ENCODE measurements around the gene P2RY6.
A peak's percentile ranks its signal among the peaks of the same experiment; 100 is the strongest.

The P2RY6 gene

GRCh38 chr11:73285721-73286120 lies 13.6 kb downstream of the P2RY6 start:
- H3K27me3 ChIP-seq (ENCODE audit: insufficient read depth, low read depth, severe bottlenecking), result no peaks in the 10 kb centered on the region
- no peak for TF ChIP-seq CTCF (IDR thresholded peaks at IDR 0.05; ENCODE audit: low read depth, low read length)

DNA sequence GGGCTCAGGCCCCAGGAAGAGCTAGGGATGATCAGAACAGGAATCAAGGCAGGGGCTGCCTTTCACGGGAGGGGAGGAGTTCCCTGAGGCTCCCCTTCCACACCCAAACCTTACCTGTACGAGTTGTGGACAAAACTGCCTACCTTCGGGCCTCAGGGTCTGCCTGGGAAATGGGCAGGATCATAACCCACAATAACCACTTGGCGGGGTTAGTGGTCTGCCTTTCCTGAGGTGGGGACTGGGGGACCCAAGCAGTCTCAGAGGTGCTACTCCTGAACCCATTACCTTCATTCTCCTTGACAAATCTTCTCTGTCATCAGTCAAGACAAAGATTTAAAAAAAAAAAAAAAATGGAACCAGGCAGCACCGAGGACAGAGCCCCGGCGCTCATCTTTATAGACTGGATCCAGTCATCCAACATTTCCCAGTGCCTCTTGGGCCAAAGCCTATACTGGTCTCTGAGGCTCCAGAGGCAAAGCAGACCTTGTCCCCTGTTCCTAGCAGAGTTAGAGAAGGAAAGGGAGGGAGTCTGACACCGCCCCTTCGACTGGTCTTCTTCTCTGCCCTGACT lies 14.2 kb downstream of the P2RY6 start:
- H3K27ac ChIP-seq, result no peak overlapping the region
- no peaks in the 10 kb centered on the region for H3K9me3 ChIP-seq (ENCODE audit: severe bottlenecking)
- no peaks in the 10 kb centered on the region for H3K36me3 ChIP-seq
- no peak for DNase-seq
- TF ChIP-seq CTCF (IDR thresholded peaks at IDR 0.05; ENCODE audit: low read depth, low read length), result peak; percentile 25; the same call in 1 of the 2 replicates
- no peaks in the 10 kb centered on the region for H3K27me3 ChIP-seq (ENCODE audit: insufficient read depth, low read depth, severe bottlenecking)
- no peak overlapping the region for H3K4me3 ChIP-seq (ENCODE audit: low read depth, low read length)

More at GRCh38 chr11:73285721-73286120, 13.6 kb downstream of the P2RY6 start:
- Histone ChIP-seq H3K4me3 (ENCODE audit: low read depth, low read length) (no peak overlapping the region), H3K36me3 (no peaks in the 10 kb centered on the region), H3K27ac (no peak overlapping the region), H3K9me3 (ENCODE audit: severe bottlenecking) (no peaks in the 10 kb centered on the region)
- no peak for DNase-seq

- no peak overlapping the region for H3K4me3 ChIP-seq (ENCODE audit: low read depth, low read length)
- DNase-seq, result no peak
- no peaks in the 10 kb centered on the region for H3K9me3 ChIP-seq (ENCODE audit: severe bottlenecking)
- no peak overlapping the region for H3K27ac ChIP-seq
- TF ChIP-seq CTCF (IDR thresholded peaks at IDR 0.05; ENCODE audit: low read depth, low read length), result no peak
- H3K36me3 ChIP-seq, result no peaks in the 10 kb centered on the region
- no peaks in the 10 kb centered on the region for H3K27me3 ChIP-seq (ENCODE audit: insufficient read depth, low read depth, severe bottlenecking)
Measured at GRCh38 chr11:73287400-73288101, 15.4 kb downstream of the P2RY6 start.

DNA sequence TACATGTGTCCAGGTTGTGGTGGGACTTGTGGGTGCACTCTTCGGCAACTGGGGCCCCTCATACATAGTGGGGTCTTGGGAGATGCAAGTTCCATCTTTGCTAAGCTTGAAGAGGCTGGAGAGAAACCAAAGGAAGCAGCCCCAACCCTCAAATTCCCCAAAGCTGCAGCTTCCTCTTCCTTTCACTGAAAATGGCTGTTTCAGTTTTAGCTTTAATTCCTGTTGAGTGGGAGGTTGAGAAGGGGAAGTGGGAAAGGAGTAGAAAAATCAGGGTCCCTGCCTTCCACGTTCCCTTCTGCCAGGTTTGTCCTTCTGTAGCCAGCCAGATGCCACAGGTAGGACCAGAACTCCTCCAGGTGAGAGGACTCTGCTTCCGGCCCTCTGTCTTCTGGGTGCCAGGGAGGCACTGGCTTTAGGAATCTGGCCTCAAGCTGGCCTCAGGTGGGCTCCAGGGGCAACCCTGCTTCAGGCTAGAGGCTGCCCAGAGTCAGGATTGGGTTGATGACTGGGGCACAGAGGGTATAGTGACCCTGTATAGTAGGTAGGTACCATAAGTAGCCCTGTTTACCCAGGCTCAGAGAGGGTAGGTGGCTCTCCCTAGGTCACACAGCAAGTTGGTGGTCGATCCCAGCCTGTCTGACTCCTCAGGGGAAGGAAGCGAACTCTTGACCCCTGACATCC lies 16.2 kb downstream of the P2RY6 start:
- no peak for TF ChIP-seq CTCF (IDR thresholded peaks at IDR 0.05; ENCODE audit: low read depth, low read length)
- no peaks in the 10 kb centered on the region for H3K27me3 ChIP-seq (ENCODE audit: insufficient read depth, low read depth, severe bottlenecking)
- H3K9me3 ChIP-seq (ENCODE audit: severe bottlenecking), result no peaks in the 10 kb centered on the region
- DNase-seq, result no peak
- H3K4me3 ChIP-seq (ENCODE audit: low read depth, low read length), result no peak overlapping the region
- no peaks in the 10 kb centered on the region for H3K36me3 ChIP-seq
- H3K27ac ChIP-seq, result no peak overlapping the region

DNA sequence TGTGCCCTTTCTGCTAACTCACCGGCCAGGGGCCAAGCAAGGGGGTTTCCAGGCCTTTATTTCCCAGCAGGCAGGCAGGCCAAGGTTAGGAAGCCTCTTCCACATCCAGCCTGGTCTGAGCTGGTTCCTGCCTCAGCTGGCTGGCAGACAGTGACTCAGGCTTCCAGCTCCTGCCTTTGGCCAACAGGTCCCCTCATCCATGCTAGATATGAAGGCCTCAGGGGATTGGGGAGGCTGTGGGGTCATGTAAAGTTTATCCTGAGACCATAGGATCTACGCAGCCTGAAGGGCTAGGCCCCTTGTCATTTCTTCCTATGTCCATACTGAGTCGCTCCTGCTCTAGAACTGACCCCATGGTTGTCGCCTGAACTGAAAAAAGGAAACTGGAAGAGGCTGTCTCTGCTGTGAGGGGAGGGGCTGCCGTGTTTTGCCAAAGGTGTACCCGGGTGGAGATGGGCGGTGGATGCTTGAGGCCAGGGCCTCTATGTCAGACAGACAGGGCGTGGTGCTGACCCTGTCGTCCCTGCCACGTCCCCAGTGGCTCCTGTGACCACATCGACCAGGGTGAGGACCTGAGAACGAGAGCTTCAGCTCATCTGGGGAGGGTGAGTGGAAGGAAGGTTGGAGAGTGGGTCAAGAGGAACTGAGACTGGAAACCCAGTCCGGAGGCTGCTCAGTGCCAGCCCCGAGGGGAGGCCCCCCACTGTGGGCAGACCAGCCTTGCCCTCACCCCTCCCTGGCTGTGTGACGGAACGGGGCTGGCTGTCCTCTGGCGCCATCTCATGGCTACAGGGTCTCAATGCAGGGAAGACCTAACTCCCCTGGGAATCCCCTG lies 17.0 kb downstream of the P2RY6 start:
- peak overlapping the region; percentile 29 for H3K4me3 ChIP-seq (ENCODE audit: low read depth, low read length)
- peak; percentile 97 for TF ChIP-seq CTCF (IDR thresholded peaks at IDR 0.05; ENCODE audit: low read depth, low read length)
- H3K27ac ChIP-seq, result no peak overlapping the region; the same call in 1 of the 2 replicates
- H3K9me3 ChIP-seq (ENCODE audit: severe bottlenecking), result no peaks in the 10 kb centered on the region
- H3K36me3 ChIP-seq, result no peaks in the 10 kb centered on the region
- peak; percentile 74 for DNase-seq
- H3K27me3 ChIP-seq (ENCODE audit: insufficient read depth, low read depth, severe bottlenecking), result no peaks in the 10 kb centered on the region

Measured in WERI-Rb-1 (cell line).